Stomach smooth muscle (tissue), 2 donors: Measurements from ENCODE around the gene MYO19.
"Not testable (repeated sequence)": the region's sequence is repeated elsewhere in the genome, so short reads cannot be mapped to it uniquely, and the experiment has no call there.

Experiments used
- H3K27ac ChIP-seq: one replicate; pipeline ENCODE4 v1.7.0; 2013; ENCODE audit warnings: mild to moderate bottlenecking, low read length, inconsistent platforms
- H3K27me3 ChIP-seq, 2 donors: one replicate each; pipeline ENCODE4 v1.7.0; 2013; ENCODE audit warnings: low read length in 2 of 2; ENCODE audit not compliant: insufficient read depth in 2 of 2, control insufficient read depth in 1 of 2
- H3K36me3 ChIP-seq, 2 donors: one replicate each; pipeline ENCODE4 v1.7.0; 2013; ENCODE audit warnings: low read length in 2 of 2; ENCODE audit not compliant: control insufficient read depth in 2 of 2, insufficient read depth in 2 of 2
- H3K4me1 ChIP-seq: one replicate; pipeline ENCODE4 v1.7.0; 2013; ENCODE audit warnings: low read length; ENCODE audit not compliant: control insufficient read depth, insufficient read depth
- H3K4me3 ChIP-seq, 2 donors: one replicate each; pipeline ENCODE4 v1.7.0; 2013; ENCODE audit warnings: low read length in 2 of 2
- H3K9ac ChIP-seq, 2 donors: one replicate each; pipeline ENCODE4 v1.7.0; 2013; ENCODE audit warnings: low read length in 2 of 2, mild to moderate bottlenecking in 1 of 2
- H3K9me3 ChIP-seq, 2 donors: one replicate each; pipeline ENCODE4 v1.7.0; 2013; ENCODE audit warnings: low read length in 2 of 2; ENCODE audit not compliant: control insufficient read depth in 2 of 2
- donor health status: healthy.
- donor health status: Pancreatic carcinoma.

MYO19 gene

DNA sequence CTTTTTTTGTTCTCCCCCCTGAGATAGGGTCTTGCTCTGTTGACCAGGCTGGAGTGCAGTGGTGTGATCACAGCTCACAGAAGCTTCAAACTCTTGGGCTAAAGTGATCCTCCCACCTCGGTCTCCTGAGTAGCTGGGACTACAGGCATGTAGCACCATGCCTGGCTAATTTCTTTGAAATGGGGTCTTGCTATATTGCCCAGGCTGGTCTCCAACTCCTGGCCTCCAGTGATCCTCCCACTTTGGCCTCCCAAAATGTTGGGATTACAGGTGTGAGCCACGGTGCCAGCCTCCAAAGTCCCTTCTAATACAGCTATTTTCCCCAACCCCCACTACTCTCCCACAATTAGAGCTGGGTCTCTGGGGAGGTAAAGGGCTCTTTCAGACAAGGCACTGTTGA, 26.2 kb downstream of the MYO19 start:
- H3K4me1 ChIP-seq, result not testable (repeated sequence)

DNA sequence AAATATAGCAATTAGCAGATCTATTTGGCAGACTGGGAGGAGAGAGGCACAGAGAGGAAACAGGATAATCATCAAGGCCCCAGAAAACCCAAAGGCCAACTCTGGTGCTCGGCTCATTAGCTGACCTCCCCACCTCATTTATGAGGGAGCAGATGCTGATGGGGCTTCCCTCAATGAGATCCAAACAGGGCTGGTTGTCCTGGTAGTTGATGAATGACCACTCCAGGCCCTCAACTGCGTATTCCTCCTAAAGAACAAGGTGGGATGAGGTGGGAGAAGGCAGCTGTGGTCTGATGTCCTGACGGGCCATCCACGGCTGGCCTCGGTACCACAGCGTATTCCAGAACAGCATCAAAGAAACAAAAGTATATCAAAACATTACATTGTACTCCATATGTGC, 27.4 kb downstream of the MYO19 start:
- Histone ChIP-seq H3K27ac (no peak overlapping the region), H3K9ac (no peak overlapping the region), H3K27me3 (no peaks in the 10 kb centered on the region), H3K36me3 (peaks cover 19 to 24% of the 10 kb centered on the region in 2 donors), H3K4me1 (no peaks in the 10 kb centered on the region), H3K4me3 (no peak overlapping the region), H3K9me3 (no peaks in the 10 kb centered on the region)

More for the DNA sequence above, 26.2 kb downstream of the MYO19 start:
- H3K9me3 ChIP-seq, H3K9ac ChIP-seq, H3K4me3 ChIP-seq, H3K27ac ChIP-seq, H3K27me3 ChIP-seq: not testable (repeated sequence)
- peaks cover 14 to 29% of the 10 kb centered on the region in 2 donors for H3K36me3 ChIP-seq

- H3K36me3 ChIP-seq, result peaks cover 19 to 24% of the 10 kb centered on the region in 2 donors
Observed at GRCh38 chr17:36506831-36507230, 27.8 kb downstream of the MYO19 start.

DNA sequence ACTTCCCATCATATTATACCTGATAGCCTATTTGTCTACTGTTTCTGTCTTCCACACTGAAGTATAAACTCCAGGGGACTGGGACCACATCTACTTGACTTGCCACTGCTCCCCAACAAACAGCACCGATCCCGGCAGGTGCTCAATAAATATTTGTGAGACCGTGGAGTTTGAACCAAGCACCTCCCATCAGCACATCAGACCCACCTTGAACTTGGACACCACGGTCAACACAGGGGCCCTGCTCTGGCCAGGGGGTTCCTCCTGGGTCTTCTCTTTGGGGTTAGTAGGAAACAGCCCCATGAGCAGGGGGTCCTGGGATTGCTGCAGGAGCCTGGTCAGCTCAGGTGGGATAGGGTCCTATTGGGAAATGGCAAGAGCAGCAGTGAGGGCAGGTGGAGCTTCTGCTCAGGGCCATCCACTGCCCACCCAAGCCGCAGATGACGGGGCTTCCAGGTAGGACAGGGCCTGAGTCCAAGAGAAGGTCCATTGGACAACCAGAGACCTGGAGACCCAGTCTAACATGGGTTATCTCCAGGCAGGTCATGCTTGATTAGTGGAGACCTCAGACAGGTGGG, 28.3 kb downstream of the MYO19 start:
- Histone ChIP-seq H3K27ac (no peak overlapping the region), H3K36me3 (peaks cover 19 to 24% of the 10 kb centered on the region in 2 donors), H3K4me1 (no peaks in the 10 kb centered on the region), H3K9ac (no peak overlapping the region), H3K27me3 (no peaks in the 10 kb centered on the region), H3K4me3 (no peak overlapping the region), H3K9me3 (no peaks in the 10 kb centered on the region)

More at GRCh38 chr17:36506831-36507230, 27.8 kb downstream of the MYO19 start:
- Histone ChIP-seq H3K9me3 (no peaks in the 10 kb centered on the region), H3K27ac (no peak overlapping the region), H3K27me3 (no peaks in the 10 kb centered on the region), H3K4me1 (no peaks in the 10 kb centered on the region), H3K9ac (no peak overlapping the region), H3K4me3 (no peak overlapping the region)

- Histone ChIP-seq H3K9me3 (no peaks in the 10 kb centered on the region), H3K4me1 (no peaks in the 10 kb centered on the region), H3K36me3 (peaks cover 22 to 23% of the 10 kb centered on the region in 2 donors), H3K4me3 (no peak overlapping the region), H3K27me3 (no peaks in the 10 kb centered on the region), H3K27ac (no peak overlapping the region), H3K9ac (no peak overlapping the region)
Observed at GRCh38 chr17:36505171-36505570, 29.5 kb downstream of the MYO19 start.

DNA sequence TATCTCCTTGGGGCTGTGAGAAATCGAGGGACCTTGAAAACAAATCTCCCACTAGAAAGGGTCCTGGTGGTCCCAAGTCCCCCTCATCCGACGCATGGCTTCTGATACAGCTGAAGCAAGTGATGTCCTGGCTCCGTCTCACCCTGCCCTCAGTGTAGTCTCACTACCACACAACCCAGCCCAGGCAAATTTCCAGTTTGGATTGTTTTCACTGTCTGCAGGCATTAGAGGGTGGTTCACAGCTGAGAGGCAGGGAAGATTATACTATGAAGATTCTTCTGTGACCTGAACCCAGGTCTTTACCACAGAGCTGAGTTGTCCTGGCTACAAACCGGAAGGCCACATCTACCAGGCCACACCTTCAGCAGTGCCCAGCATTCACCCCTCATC, 30.5 kb downstream of the MYO19 start:
- Histone ChIP-seq H3K27ac (no peak overlapping the region), H3K36me3 (peaks cover 20 to 23% of the 10 kb centered on the region in 2 donors), H3K9me3 (no peaks in the 10 kb centered on the region), H3K9ac (no peak overlapping the region), H3K4me3 (no peak overlapping the region), H3K27me3 (no peaks in the 10 kb centered on the region), H3K4me1 (no peaks in the 10 kb centered on the region)

GRCh38 chr17:36503456-36504155, 31.1 kb downstream of the MYO19 start:
- Histone ChIP-seq H3K4me3 (no peak overlapping the region), H3K36me3 (peaks cover 23 to 25% of the 10 kb centered on the region in 2 donors), H3K27me3 (no peaks in the 10 kb centered on the region), H3K27ac (no peak overlapping the region), H3K9ac (no peak overlapping the region), H3K9me3 (no peaks in the 10 kb centered on the region), H3K4me1 (no peaks in the 10 kb centered on the region)

DNA sequence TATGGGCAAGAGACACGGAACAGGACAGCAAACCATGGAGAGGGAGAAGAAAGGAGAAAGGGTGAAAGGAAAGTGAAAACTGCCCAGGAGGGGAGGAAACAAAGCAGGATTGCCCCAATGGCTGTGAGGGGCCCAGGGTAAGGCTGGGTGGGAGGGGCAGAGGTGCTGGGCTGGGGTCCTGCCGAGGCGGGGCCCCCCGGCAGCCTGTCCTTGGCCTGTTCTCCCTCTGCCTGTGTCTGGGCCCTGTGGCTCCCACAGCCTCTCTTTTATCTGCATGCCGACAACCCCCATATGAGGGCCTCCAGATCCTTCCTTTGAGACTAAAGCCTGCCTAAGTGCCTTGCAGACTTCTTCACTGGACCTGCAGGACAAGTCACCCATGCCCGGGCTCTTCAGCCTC, 32.7 kb downstream of the MYO19 start:
- Histone ChIP-seq H3K9me3 (no peaks in the 10 kb centered on the region), H3K27me3 (no peaks in the 10 kb centered on the region), H3K4me3 (no peak overlapping the region), H3K36me3 (peaks cover 32 to 34% of the 10 kb centered on the region in 2 donors), H3K9ac (no peak overlapping the region), H3K27ac (no peak overlapping the region), H3K4me1 (no peaks in the 10 kb centered on the region)

DNA sequence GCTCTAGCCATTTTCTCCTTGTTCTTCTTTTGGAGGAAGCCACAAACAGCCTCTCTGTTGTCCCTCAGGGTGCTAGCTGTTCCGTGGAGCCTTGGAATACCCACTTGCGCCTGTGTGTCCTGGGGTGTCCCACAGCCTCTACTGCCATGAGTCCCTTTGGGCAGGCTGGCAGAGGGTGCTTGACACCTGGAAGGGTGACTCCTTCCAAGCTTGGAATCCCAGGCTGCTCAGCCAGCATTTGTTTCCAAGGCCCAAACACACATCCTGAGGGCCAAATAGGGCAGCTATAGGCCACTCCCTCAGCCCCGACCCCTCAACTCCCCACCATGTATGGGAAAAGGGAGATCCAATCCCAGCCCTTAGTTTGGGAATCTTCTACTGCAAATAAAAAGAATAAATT, 33.3 kb downstream of the MYO19 start:
- Histone ChIP-seq H3K27ac (no peak overlapping the region), H3K36me3 (peaks cover 38 to 39% of the 10 kb centered on the region in 2 donors), H3K4me1 (no peaks in the 10 kb centered on the region), H3K9ac (no peak overlapping the region), H3K27me3 (no peaks in the 10 kb centered on the region), H3K4me3 (no peak overlapping the region), H3K9me3 (no peaks in the 10 kb centered on the region)

DNA sequence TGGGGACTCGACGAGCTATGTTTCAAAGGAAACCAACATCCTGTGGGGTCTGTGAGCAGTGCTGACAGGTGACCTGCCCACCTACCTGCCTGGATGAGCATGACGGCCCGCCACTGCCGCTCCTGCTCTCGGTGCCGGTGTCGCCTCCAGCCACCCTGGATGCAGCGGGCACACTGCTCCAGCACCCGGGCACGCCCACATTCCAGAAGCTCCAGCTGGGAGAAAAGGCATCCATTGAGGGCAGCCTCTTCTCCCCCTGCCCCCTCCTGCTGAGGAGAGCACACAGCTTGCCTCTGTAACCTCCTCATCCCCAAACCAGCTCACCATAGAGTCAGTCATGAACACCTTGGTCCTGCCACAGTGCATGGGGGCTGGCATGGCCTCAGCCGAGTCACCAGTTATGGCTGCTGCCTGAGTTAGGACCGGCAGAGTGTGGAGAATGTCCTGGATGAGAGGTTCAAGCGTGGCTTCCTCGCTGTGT, 33.9 kb downstream of the MYO19 start:
- peaks cover 40 to 44% of the 10 kb centered on the region in 2 donors for H3K36me3 ChIP-seq
- no peak overlapping the region for H3K9ac ChIP-seq
- no peak overlapping the region for H3K27ac ChIP-seq
- H3K4me1 ChIP-seq, result no peaks in the 10 kb centered on the region
- H3K9me3 ChIP-seq, result no peaks in the 10 kb centered on the region
- H3K27me3 ChIP-seq, result no peaks in the 10 kb centered on the region
- H3K4me3 ChIP-seq, result no peak overlapping the region
